ENCODE data around the gene SPTB.
A peak's percentile ranks its signal among the peaks of the same experiment; 100 is the strongest.

SPTB gene

GRCh38 chr14:64708148-64709004 lies 171.3 kb downstream of the SPTB start:
- DNase-seq (ENCODE audit: low read depth), result peak; percentile 72

DNA sequence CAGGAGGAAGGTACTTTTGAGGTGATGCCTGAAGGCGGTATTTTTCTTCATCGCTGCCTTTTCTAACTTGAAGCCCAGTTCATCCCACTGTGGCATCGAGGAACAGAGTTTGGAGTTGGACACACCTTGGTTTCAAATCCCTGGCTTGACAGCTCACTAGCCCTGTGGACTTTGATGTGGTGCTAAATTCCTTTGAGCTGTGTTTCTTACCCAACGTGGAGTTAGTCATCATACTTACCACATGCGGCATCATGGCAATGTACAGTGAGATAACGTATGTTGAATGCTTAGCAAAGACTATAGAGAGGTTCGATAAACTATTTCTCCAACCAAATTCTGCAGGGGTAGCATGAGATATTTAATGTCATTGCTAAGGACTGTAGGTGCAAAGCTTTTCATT lies 172.0 kb downstream of the SPTB start:
- DNase-seq (ENCODE audit: low read depth), result peak; percentile 95

GRCh38 chr14:64706593-64707193 lies 173.0 kb downstream of the SPTB start:
- no peak for DNase-seq (ENCODE audit: low read depth)

- no peak for DNase-seq (ENCODE audit: low read depth)
These were observed 173.6 kb downstream of the SPTB start for GRCh38 chr14:64706119-64706592.

- peak; percentile 36 for DNase-seq (ENCODE audit: low read depth)
These were observed 174.2 kb downstream of the SPTB start for GRCh38 chr14:64705381-64706118.

GRCh38 chr14:64704743-64705380 lies 174.8 kb downstream of the SPTB start:
- peak; percentile 46 for DNase-seq (ENCODE audit: low read depth)

DNA sequence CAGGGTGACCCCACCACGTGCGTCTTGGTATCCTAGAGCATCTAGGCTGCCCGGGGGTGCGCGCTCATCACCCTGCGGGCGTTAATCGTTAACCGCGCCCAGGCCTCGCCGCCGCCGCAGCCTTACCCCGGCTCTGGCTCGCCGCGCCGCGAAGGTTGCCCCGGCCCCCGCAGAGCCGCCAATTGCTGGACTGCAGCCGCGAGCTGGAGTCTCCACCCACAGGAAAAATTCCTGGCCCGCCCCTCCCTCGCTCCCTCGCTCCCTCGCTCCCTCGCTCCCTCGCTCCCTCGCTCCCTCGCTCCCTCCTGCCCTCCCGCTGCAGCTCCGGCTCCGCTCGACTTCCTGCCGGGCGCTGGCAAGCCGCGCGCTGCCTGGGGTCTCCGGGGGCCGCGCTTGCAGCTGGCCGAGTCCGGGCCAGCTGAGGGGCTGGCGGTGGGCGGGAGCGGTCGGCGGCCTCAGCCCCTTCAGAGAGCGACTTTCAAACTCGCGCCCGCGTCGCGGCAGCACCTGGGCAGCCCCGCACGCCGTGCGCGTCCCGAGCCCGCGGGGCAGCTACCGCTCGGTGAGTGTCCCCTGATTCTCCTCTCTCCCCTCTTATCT lies 175.5 kb downstream of the SPTB start, which contains the start of gene PLEKHG3:
Gene PLEKHG3, plus strand, starts transcription at position 282 of the 600 bp plus-strand sequence. CDS start 23,208 bp downstream, outside the sequence.
- DNase-seq (ENCODE audit: low read depth), result peak; percentile 86

- no peak for DNase-seq (ENCODE audit: low read depth)
These were observed 176.1 kb downstream of the SPTB start for GRCh38 chr14:64703395-64704142.

- no peak for DNase-seq (ENCODE audit: low read depth)
These were observed 177.0 kb downstream of the SPTB start for GRCh38 chr14:64702493-64703394.

DNA sequence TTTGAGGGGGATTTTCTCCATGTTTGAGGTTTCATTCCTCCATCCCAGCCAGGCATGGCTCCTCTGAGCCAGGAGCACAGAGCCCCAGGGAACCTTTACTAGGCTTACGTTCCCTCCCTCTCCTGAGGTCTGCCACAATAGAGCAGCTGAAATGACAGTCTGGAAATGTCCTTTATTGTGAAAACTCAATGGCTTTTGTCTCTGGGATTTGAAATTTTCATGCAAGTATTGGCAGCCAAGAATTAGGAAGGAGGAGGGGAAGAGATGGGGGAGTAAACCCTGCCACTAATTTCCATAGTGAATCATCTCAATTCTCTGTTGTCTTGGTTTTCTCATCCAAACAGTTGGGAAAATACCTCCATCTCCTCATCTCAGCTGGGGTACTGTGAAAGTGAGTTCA lies 178.0 kb downstream of the SPTB start:
- DNase-seq (ENCODE audit: low read depth), result no peak

DNA sequence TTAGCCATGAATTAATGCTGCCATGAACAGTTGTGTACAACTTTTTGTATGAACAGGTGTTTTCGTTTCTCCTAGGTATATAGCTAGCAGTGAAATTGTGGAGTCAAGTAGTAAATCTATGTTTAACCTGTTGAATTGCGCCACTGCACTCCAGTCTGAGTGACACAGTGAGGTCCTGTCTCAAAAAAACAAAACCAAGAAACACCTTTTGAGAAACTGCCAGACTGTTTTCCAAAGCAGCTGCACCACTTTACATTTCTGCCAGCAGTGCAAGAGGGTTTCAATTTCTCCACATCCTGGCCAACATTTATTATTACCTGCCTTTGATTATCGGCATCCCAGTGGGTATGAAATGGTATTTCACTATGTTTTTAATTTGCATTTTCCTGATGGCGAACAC lies 178.8 kb downstream of the SPTB start:
- DNase-seq (ENCODE audit: low read depth), result no peak

GRCh38 chr14:64700290-64700689 lies 179.4 kb downstream of the SPTB start:
- no peak for DNase-seq (ENCODE audit: low read depth)

GRCh38 chr14:64698903-64699302 lies 180.8 kb downstream of the SPTB start:
- DNase-seq (ENCODE audit: low read depth), result no peak

GRCh38 chr14:64696355-64696857 lies 183.3 kb downstream of the SPTB start:
- no peak for DNase-seq (ENCODE audit: low read depth)

Measured in ELR (cell line).